Lower leg skin (tissue), 3 donors: Measurements from ENCODE around the gene TLE2.

Source experiments
- POLR2A ChIP-seq, 2 donors: fragments of 450-650 bp; IDR thresholded peaks; one replicate each; pipeline ENCODE4 v1.6.1; 2016 to 2017; ENCODE audit warnings: antibody characterized with exemption in 2 of 2, mild to moderate bottlenecking in 1 of 2, moderate library complexity in 1 of 2
- TF ChIP-seq, protein P1 (sequence below), 3 donors: fragments of 450-650 bp; IDR thresholded peaks; one replicate each; pipeline ENCODE4 v1.5.1; 2016; ENCODE audit warnings: antibody characterized with exemption in 3 of 3, mild to moderate bottlenecking in 3 of 3, moderate library complexity in 2 of 3

DNA sequence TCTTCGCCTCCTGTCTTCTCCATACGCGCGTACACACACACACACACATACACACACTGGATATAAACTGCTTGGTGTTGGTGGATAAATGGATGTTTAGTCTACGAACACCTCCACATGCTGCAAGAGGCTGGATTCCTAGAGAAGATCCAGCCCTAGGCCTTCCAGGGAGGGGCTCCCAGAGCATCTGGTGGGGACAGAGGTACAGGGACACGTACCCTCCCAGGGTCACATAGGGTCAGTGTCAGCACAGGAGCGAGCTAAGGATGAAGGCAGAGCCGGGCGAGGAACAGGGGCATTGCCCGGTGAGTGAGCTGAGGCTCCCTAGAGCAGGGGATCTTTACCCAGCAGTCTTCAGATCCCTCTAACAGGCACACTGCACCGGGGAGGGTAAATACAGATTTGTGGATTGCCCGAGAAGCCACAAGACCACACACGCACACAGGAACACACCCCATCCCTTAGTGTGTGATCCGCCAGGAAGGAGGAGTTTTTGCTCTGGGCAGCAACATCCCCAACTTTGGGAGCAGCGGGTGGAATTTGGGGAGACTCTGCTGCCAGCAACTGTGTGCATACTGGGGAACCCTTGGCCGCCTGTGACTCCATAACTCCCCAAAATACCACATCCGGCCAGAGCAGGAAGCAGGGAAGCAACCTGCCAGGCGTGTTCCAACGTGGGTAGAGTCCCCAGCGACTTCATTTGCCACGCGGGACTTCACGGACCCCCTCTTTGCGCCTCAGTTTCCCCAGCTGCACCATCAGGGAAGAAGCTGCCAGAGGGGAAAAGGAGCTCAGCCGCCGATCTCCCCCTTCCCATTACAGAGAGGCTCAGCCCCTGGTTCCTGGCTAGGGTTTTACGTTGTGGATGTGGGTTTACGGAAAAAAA lies 5.8 kb upstream of the TLE2 start:
- TF ChIP-seq, protein P1, sequence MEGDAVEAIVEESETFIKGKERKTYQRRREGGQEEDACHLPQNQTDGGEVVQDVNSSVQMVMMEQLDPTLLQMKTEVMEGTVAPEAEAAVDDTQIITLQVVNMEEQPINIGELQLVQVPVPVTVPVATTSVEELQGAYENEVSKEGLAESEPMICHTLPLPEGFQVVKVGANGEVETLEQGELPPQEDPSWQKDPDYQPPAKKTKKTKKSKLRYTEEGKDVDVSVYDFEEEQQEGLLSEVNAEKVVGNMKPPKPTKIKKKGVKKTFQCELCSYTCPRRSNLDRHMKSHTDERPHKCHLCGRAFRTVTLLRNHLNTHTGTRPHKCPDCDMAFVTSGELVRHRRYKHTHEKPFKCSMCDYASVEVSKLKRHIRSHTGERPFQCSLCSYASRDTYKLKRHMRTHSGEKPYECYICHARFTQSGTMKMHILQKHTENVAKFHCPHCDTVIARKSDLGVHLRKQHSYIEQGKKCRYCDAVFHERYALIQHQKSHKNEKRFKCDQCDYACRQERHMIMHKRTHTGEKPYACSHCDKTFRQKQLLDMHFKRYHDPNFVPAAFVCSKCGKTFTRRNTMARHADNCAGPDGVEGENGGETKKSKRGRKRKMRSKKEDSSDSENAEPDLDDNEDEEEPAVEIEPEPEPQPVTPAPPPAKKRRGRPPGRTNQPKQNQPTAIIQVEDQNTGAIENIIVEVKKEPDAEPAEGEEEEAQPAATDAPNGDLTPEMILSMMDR (IDR thresholded peaks at IDR 0.05) = no peak
- no peak for TF ChIP-seq POLR2A (IDR thresholded peaks at IDR 0.05)
